CD1c-positive myeloid dendritic cell (primary cell): ENCODE results near the gene UVSSA.

Experiments
- DNase-seq: peaks from one replicate; pipeline ENCODE4 v3.0.0-alpha.2; 2016; ENCODE audit errors: extremely low spot score

UVSSA gene, protein sequence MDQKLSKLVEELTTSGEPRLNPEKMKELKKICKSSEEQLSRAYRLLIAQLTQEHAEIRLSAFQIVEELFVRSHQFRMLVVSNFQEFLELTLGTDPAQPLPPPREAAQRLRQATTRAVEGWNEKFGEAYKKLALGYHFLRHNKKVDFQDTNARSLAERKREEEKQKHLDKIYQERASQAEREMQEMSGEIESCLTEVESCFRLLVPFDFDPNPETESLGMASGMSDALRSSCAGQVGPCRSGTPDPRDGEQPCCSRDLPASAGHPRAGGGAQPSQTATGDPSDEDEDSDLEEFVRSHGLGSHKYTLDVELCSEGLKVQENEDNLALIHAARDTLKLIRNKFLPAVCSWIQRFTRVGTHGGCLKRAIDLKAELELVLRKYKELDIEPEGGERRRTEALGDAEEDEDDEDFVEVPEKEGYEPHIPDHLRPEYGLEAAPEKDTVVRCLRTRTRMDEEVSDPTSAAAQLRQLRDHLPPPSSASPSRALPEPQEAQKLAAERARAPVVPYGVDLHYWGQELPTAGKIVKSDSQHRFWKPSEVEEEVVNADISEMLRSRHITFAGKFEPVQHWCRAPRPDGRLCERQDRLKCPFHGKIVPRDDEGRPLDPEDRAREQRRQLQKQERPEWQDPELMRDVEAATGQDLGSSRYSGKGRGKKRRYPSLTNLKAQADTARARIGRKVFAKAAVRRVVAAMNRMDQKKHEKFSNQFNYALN

DNA sequence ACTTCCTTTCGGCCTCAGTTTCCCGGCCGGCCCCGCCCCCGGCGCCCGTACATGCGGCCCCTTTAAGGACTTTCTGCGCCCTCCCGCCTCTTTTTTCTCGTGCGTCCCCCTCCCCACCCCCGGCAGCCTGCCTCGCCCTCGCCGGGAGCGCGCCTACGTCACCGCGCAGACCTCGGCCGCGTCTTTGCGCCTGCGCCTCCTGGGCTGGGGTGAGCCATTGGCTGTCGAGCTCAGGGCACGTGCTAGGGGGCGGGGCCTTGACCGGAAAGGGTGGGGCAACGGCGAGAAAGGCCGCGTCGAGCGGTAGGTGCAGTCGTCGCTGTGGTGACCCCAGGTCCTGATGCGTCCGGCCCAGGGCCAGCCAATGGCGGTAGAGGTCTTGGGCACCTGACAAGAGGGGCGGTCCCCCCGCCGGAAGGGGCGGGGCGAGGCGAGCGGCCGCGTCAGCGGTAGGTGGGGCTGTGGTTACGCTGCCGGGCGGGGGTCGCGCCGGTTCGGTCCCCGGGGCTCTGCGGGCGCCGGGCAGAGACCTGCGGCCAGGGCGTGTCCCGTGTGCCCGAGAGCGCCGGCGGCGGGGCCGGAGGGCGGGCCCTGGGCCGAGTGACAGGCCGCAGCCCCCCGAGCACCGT is at the start of gene UVSSA:
UVSSA (plus strand) TSS at position 428 of the 629 bp plus-strand sequence. CDS start 884 bp downstream, outside the sequence.
- DNase-seq: peak; percentile 99

DNA sequence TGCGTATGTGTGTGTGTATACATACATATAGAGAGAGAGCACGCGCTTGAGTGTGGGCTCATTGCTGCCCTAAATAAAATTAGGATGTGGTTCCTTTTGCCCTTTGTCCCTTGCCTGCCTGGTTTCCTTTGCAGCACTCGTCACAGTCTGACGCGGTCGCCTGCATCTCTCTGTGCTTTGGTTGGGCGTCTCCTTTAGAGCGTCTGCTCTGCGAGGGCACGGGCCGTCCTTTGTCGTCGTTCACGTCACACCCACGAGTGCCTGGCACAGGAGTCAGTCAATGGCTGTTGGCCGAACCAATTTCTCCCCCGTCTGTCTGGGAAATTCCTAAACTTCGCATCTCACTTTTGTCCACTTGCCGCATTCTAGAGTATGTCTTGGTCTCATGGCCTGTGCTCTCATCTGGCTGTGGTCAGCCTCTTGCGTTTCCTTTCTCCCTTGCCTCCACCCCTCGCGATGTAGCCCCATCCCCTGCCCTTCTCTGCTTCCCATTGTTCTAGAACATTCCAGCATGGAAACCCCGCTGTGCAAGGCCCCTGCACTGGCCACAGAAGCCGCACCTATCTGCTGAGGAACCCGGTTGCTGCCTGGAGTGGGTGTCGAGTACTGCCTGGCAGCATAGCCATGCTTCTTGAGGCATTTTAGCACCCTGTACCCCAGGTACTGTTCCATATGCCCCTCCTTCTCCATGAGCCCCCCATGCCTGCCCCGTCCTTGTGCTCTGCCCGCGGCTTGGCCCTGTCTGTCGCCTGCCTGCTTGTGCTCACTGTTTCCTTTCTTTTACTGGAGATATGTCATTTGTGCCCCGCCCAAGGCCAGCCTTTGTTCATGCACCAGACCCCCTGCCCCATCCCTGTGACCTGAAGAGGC is 49.3 kb upstream of the UVSSA start:
- no peak for DNase-seq

DNA sequence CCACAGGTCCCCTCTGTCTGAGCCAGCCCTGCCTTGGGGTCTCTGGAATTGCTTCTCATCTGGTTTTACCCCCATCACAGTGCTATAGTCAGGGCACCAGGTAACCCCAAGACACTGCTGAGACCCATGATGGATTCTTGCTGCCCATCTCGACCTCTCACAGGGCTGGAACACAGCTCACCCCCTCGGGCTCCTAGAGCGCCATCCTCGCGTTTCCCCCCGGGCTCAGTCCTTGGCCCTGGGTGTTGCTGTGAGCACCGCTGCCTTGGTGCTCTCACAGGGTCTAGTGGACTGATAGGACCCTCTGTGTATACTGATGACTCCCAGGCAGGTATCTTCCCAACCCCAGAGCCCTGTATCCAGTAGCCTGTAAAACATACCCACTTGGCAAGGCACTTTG is 48.5 kb upstream of the UVSSA start:
- no peak for DNase-seq

DNA sequence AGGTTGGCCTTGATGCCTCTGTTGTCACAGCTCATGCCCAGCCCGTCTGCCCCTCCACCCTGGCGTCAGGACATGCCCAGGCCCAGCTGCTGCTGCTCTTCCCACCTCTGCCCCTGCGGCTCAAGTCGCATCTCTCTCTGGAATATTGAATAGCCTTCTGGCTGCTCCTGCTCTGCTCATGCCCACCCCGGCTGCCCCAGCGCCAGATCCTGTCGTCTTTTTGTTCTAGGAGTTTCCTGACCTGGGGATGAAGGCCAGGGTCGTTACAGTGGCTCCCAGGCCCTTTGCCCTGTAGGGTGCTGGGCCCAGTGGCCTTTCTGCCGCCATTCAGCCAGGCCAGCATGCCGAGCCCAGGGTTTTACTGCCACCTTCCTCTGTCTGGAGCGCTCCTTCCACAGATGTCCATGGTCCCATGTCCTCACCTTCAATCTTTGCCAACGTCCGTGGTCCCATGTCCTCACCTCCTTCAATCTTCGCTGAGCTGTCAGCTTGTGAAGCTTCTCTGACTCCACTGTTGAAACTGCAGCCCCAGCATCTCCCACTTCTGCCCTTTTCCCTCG is 47.6 kb upstream of the UVSSA start:
- DNase-seq: no peak

DNA sequence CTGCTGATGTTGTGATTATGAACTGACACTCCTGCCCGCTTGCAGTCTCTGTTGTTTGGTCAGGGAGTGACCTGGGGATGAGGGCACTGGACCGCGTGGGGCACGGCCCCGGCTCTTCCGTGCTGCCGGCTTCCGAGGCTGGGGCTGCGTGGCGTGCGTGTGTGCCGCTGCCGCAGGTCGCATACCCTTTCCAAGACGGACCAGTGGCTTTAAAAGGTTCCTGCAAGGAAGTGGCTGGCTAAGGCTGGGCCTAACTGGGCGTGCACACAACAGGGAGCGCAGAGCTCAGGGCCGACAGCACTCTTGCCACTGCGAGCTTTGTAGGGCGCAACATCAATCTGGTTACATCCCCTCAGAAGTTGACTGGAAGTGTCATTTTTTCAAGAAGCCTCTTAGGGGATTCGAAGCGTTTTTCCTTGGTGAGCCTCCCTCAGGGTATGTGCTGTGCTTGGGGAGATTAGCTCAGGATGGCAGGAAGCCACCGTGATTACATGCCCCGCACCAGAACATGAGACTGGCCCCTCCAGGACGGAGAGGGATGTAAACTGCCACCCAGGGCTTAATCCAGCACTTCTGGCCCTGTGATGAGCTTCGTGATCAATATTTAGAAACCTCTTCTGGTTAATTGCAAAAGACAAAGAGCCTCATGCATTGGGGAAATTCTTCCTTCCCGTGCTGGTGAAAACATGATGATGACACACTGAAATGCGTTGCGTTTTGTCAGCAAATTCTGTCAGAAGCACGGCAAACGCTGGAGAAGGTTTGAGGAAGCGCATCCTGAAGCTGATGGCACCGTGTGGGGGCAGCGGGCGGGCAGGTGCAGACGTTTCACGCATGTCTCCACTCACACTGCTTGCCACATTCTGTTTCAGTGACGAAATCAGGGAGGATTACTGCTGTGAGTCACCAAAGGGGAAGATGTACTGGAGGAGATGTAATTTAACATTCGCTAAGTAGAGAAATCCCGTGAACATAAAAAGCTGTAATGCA is 46.2 kb upstream of the UVSSA start:
- peak; percentile 96 for DNase-seq

DNA sequence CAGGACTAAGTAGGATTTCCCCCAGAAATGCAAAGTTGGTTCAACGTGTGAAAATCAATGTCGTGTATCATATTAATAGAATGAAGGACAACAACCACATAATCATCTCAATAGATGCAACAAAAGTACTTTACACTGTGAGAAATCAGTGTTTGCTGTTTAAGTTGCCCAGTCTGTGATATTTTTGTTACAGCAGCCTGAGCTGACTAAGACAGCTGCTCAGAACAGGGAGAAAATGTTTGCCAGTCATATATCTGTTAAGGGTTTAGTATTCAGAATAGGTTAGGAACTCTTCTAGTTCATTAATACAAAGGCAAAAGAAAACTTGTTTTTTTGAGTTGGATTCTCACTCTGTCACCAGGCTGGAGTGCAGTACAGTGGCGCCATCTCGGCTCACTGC is 44.8 kb upstream of the UVSSA start:
- no peak for DNase-seq

DNA sequence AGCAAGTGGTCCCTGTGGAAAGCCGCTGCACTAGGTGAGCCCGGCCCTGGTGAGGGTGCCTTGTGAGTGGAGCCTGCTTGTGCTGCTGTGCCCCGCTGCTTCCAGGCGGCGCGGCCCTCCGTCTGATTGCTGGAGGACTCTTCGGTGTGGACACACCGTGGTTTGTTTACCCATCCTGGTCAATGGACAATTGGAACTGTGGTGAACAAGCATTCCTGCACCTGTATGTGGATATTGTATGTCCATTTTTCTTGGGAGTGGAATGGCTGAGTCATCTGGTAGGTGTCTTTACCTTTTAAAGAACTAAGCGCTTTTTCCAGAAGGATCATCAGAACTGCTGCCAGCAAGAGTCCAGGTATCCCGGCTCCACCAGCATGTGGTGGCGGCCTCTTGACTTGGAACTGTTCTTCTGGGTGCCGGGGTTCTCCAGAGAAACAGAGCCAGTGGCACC is 41.7 kb upstream of the UVSSA start:
- DNase-seq: no peak

DNA sequence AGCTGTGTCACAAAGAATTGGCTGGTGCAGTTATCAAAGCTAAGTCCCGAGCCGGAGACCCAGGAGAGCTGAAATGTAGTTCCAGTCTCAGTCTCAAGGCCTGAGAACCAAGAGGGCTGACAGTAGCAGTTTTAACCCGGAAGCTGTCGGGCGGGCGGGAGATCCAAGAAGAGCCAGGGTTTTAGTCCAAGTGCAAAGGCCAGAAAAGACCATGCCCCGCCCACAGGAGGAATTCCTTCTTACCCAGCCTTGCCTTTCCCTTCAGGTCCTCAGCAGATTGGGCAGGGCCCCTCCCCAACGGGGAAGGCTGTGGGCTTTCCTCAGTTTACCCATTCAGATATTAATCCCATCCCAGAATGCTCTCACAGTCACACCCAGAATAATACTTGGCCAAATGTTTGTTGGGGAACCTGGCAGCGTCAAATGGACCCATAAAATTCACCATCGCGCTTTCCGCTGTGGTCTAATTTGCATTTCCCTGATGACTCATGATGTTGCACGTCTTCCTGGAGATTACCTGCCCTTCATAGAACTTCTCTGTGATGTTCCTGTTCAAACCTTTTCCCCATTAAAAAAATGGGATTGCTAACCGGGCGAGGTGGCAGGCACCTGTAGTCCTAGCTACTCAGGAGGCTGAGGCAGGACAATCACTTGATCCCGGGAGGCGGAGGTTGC is 41.1 kb upstream of the UVSSA start:
- no peak for DNase-seq

DNA sequence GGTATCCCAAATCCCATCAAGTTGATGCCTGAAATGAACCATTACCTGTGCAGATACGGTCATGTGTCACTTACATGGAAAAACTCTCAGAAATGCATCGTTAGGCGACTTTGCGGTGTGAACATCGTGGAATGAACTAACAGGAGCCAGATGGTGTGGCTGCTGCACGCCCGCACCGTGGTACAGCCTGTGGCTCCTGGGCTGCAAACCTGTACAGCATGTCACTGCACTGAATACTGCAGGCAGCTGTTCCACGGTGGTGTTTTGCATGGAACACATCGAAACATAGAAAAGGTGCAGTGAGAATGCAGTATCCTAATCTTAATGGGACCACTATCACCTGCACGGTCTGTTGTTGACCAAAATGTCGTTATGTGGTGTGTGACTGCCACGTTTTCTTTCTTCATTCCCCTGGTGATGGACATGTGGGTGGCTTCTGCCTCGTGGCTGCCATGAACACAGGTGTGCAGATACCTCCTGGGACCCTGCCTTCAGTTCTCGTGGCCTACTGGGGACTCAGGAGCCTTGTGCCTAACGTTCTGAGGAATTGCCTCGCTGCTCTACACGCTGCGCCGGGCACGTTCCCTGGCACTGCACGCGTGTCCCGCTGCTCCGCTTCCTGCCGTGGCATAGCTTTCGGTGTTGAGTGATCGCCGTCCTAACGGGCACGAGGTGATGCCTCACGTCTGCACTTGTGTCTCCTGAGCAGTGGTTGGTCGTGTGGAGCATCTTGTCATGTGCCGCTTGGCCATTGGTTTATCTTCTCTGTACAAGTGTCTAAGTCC is 38.9 kb upstream of the UVSSA start:
- DNase-seq: no peak

DNA sequence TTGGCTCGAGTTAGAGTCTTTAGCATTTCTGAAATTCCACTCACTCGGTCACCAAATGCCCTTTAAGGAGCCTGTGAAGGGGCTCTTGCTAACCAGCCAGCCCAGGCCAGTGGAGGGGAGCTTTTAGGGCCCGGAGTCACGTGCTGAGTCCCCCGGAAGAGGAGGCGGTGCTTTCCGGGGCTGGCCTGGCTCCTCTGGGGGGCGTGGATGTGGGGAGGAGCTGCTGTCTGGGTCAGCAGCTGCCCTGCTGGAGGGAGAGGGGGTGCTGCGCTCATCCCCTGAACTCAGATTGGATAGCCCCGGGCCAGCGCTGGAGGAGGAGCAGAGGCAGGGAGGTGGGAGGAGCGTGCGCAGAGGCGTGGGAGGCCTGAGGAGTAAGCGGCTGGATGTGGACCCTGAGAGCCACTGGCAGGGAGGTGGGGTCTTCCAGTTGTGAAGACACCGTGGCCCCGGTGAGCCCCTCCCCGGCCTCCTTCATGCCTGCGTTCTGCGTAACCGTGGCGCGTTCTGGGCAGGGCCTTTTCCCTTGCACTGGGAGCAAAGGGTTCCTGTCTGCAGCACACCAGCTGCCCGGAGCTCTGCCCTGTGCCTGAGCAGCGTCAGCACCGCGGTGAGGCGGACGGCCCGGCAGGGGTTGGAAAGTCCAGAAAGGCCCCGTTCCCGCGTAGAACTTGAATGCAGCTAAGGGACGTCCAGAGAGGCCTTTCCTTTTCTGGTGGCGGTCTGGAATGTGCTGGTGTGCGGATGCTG is 37.6 kb upstream of the UVSSA start:
- DNase-seq: peak; percentile 41

DNA sequence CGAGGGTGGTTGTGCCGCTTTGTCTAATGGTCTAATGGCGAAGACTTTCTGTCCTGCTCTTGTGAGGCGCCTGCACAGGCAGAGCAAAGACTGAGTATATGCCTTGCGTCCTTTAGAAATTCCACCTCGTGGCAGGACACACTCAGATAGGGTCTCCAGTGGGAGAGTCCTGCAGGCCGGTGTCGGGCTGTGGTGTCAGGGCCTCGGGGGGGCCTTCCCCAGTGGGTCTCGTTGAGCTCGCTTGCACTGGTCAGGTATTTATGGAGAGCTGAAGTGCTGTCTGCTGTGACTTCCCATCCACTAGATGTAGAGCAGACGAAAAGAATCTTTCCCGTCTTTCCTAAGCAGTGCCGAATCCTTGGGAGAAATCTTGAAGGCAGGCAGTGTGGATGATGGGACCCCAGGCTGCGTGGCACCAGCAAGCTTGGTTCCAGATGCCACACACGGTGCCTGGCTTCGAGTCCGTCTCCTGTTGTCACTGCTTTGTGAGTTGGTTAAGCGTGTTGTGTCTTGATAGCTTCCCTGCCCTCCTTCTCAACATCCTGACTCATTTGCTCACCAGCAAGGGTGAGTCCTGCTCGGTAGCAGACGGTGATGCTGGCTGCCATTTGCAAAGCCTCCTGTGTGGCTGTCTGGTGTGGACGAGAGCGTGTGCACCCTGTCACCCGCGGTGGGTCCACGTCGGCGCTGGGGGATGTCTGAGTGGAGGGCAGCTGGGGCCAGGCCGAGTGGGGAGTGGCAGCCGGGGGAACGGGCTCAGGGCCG is 36.8 kb upstream of the UVSSA start:
- DNase-seq: no peak

DNA sequence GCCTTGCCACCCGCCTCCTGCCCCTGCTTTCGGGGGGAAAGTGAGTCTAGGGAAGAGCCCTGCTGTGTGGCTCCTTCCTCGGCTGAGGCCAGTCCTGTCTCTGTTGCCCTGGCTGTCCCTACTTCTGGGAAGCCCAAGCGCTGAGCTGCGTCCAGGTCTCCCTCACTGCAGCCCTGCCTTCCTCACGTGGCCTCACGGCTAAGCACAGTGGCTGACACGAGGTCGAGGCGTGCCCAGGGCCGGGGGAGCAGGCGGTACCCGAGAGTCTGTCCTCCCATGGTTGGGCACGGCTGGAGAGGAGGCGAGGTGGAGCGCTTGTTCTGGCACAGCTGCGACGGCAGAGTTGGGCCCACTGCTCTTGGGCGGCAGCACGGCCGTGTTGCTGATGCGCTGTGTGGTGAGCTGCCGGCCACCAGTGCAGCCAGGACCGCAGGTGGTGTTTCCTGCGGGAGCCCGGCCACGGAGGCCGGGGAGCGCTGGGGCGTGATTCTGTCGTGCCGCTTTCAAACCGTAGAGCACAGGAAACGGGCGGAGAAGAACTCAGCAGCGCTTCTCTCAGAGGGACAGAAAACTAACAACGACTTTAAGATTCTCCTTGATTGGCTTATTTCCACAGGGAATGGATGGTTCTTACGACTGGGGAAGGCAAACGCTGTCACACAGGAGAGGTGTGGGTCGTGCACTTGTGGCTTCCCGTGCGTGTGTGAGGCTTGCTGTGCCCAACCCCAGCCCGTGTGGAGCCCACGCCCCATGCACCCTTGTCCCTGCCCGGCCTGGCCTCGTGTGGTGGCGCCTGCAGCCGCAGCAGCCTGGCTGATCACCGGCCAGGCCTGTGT is 36.0 kb upstream of the UVSSA start:
- no peak for DNase-seq

DNA sequence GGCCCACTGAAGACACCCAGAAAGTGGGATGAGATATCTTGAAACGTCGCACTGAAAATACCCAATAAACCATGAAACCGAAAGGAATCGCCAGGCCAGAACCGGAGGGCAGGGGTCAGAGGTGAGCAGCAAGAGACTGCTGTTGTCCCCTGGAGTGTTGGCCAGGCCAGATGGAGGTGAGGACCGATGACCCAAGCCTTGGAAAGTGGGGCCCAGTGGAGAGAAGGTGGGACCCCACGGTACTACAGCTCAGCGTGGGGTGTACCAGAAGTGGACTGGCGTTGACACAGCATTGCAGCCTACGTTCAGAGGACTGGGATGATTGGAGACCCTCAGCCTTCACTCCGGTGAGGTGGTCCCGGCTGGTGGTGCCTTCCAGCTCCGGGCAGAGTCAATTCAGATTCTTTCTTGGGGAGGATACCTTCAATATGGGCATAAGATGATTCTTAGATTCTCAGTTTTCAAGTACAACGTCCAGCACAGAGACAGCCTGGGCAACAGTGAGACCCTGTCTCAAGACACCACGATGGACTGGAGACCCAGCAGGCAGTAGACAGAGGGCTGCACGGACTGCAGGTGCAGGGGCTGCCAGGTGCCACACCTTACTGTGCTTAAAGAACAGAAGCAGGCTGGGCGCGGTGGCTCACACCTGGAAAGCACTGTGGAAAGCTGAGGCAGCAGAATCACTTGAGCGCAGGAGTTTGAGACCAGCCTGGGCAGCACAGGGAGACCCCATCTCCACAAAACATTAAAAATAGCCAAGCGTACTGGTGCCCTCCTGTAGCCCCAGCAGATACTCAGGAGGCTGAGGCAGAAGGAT is 34.0 kb upstream of the UVSSA start:
- DNase-seq: no peak

DNA sequence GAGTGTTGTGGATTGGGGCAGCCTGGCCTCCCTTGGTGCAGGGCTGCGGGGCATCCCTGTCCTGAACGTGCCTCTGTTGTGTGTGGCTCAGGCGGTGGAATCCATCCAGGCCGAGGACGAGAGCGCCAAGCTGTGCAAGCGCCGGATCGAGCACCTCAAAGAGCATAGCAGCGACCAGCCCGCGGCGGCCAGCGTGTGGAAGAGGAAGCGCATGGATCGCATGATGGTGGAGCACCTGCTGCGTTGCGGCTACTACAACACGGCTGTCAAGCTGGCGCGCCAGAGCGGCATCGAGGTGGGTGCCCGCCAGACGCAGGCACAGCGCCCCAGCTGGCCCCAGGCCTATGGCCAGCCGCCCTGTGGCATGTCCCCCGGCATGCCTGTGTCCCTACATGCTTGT is 31.7 kb upstream of the UVSSA start:
- no peak for DNase-seq

DNA sequence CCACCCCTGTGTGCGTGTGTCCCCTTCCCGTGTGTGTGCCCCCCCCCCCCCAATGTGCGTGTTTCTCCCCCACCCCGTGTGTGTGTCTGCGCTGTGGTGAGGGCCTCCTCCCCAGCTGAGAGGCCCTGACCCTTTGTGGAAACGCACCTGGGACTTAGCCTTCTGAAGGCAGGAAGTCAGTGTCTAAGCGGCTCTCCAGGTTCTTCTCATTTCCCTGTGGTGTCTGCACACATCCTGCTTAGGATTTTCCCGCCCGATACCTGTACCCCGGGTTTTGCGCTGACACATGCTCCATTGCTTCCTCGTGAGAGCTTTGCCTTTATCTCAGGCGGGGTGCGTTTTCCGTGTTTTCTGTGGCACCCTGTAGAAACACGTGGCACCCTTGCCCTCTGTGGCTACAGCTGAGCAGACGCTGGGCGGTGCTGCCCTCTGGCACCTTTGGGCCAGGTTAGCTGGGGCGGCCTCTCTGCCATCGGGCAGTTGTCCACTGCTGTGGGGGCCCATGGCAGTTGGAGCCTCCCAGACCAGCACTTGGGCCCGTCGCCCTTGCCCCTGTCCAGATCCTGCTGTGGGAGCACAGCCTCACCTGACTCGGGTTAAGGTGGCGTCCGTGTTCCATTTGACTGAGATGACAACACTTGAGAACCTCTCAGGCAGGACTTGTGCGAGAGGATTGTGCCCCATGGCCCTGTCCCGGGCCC is 31.0 kb upstream of the UVSSA start:
- DNase-seq: no peak
